ENCODE data around the gene TGFB1.
"Not testable (repeated sequence)": the region's sequence is repeated elsewhere in the genome, so short reads cannot be mapped to it uniquely, and the experiment has no call there.

Gene TGFB1

GRCh38 chr19:41346916-41347315 is 6.8 kb downstream of the TGFB1 start:
- in situ Hi-C loops (cut with MboI; ENCODE audit: low sequenced_read_pairs) = not testable (repeated sequence)

- in situ Hi-C loops (cut with MboI; ENCODE audit: low sequenced_read_pairs) = no loop called here
Observed at GRCh38 chr19:41344162-41344561, 9.6 kb downstream of the TGFB1 start.

GRCh38 chr19:41341669-41342490 is 11.8 kb downstream of the TGFB1 start:
- in situ Hi-C loops (cut with MboI; ENCODE audit: low sequenced_read_pairs) = no loop called here

- in situ Hi-C loops (cut with MboI; ENCODE audit: low sequenced_read_pairs) = no loop called here
Observed at GRCh38 chr19:41339936-41340335, 13.8 kb downstream of the TGFB1 start.

- in situ Hi-C loops (cut with MboI; ENCODE audit: low sequenced_read_pairs) = no loop called here
Observed at GRCh38 chr19:41335467-41335866, 18.3 kb downstream of the TGFB1 start.

- in situ Hi-C loops (cut with MboI; ENCODE audit: low sequenced_read_pairs) = no loop called here
Observed at GRCh38 chr19:41334793-41335192, 18.9 kb downstream of the TGFB1 start.

GRCh38 chr19:41332468-41332867 is 21.3 kb downstream of the TGFB1 start:
- in situ Hi-C loops (cut with MboI; ENCODE audit: low sequenced_read_pairs) = no loop called here

- in situ Hi-C loops (cut with MboI; ENCODE audit: low sequenced_read_pairs) = no loop called here
Observed at GRCh38 chr19:41332000-41332399, 21.7 kb downstream of the TGFB1 start.

GRCh38 chr19:41330946-41331678 is 22.6 kb downstream of the TGFB1 start:
- in situ Hi-C loops (cut with MboI; ENCODE audit: low sequenced_read_pairs) = no loop called here

- in situ Hi-C loops (cut with MboI; ENCODE audit: low sequenced_read_pairs) = no loop called here
Observed at GRCh38 chr19:41330481-41330880, 23.2 kb downstream of the TGFB1 start.

GRCh38 chr19:41328842-41329225 is 24.9 kb downstream of the TGFB1 start:
- in situ Hi-C loops (cut with MboI; ENCODE audit: low sequenced_read_pairs) = no loop called here

GRCh38 chr19:41328157-41328841 is 25.4 kb downstream of the TGFB1 start:
- in situ Hi-C loops (cut with MboI; ENCODE audit: low sequenced_read_pairs) = no loop called here

- in situ Hi-C loops (cut with MboI; ENCODE audit: low sequenced_read_pairs) = no loop called here
Observed at GRCh38 chr19:41327576-41328156, 26.1 kb downstream of the TGFB1 start.

GRCh38 chr19:41327076-41327575 is 26.6 kb downstream of the TGFB1 start:
- in situ Hi-C loops (cut with MboI; ENCODE audit: low sequenced_read_pairs) = no loop called here

GRCh38 chr19:41325947-41326706 is 27.6 kb downstream of the TGFB1 start:
- in situ Hi-C loops (cut with MboI; ENCODE audit: low sequenced_read_pairs) = no loop called here

GRCh38 chr19:41325640-41325946 is 28.1 kb downstream of the TGFB1 start:
- in situ Hi-C loops (cut with MboI; ENCODE audit: low sequenced_read_pairs) = no loop called here

GRCh38 chr19:41324921-41325639 is 28.6 kb downstream of the TGFB1 start:
- in situ Hi-C loops (cut with MboI; ENCODE audit: low sequenced_read_pairs) = no loop called here

- in situ Hi-C loops (cut with MboI; ENCODE audit: low sequenced_read_pairs) = no loop called here
Observed at GRCh38 chr19:41324231-41324702, 29.5 kb downstream of the TGFB1 start.

GRCh38 chr19:41323430-41324125 is 30.1 kb downstream of the TGFB1 start:
- in situ Hi-C loops (cut with MboI; ENCODE audit: low sequenced_read_pairs) = no loop called here
